GM19025 (cell line): ENCODE data around the gene PCGF3.
"Not testable (repeated sequence)": the region's sequence is repeated elsewhere in the genome, so short reads cannot be mapped to it uniquely, and the experiment has no call there.

Source experiments
- ATAC-seq: cut with Tn5 transposase; IDR thresholded peaks from one replicate; pipeline ENCODE4 v1.9.1; 2021; ENCODE audit warnings: mild to moderate bottlenecking, low read depth, moderate library complexity; ENCODE audit not compliant: unreplicated experiment

Gene PCGF3

GRCh38 chr4:791898-792625 lies 86.4 kb downstream of the PCGF3 start:
- no peak for ATAC-seq

- no peak for ATAC-seq
Measured at GRCh38 chr4:792626-793092, 87.0 kb downstream of the PCGF3 start.

GRCh38 chr4:793093-793861 lies 87.6 kb downstream of the PCGF3 start:
- ATAC-seq = no peak

GRCh38 chr4:793941-794621 lies 88.4 kb downstream of the PCGF3 start:
- no peak for ATAC-seq

GRCh38 chr4:794900-795725 lies 89.5 kb downstream of the PCGF3 start:
- ATAC-seq = no peak

GRCh38 chr4:795726-796119 lies 90.1 kb downstream of the PCGF3 start:
- no peak for ATAC-seq

GRCh38 chr4:796206-796605 lies 90.6 kb downstream of the PCGF3 start:
- ATAC-seq = no peak

- no peak for ATAC-seq
Measured at GRCh38 chr4:797066-797465, 91.4 kb downstream of the PCGF3 start.

- no peak for ATAC-seq
Measured at GRCh38 chr4:801436-802124, 95.9 kb downstream of the PCGF3 start.

GRCh38 chr4:803884-804283 lies 98.3 kb downstream of the PCGF3 start:
- no peak for ATAC-seq

- ATAC-seq = no peak
Measured at GRCh38 chr4:804804-805203, 99.2 kb downstream of the PCGF3 start.

- not testable (repeated sequence) for ATAC-seq
Measured at GRCh38 chr4:806979-807378, 101.3 kb downstream of the PCGF3 start.

GRCh38 chr4:807792-808191 lies 102.2 kb downstream of the PCGF3 start:
- no peak for ATAC-seq

- ATAC-seq = no peak
Measured at GRCh38 chr4:808860-809570, 103.4 kb downstream of the PCGF3 start.

GRCh38 chr4:813900-814299 lies 108.3 kb downstream of the PCGF3 start:
- no peak for ATAC-seq

GRCh38 chr4:814312-814850 lies 108.7 kb downstream of the PCGF3 start:
- ATAC-seq = no peak

- no peak for ATAC-seq
Measured at GRCh38 chr4:815464-816146, 110.0 kb downstream of the PCGF3 start.

- ATAC-seq = no peak
Measured at GRCh38 chr4:818106-818921, 112.7 kb downstream of the PCGF3 start.
